Measurements from ENCODE around the gene VPS8. TPM values are rescaled to one million over a fixed set of nuclear protein-coding genes. Genes with fewer than 3 reads are reported as not detected.

VPS8 gene
- total RNA-seq, 1 experiment from 2014 or later = 72.3 TPM

DNA sequence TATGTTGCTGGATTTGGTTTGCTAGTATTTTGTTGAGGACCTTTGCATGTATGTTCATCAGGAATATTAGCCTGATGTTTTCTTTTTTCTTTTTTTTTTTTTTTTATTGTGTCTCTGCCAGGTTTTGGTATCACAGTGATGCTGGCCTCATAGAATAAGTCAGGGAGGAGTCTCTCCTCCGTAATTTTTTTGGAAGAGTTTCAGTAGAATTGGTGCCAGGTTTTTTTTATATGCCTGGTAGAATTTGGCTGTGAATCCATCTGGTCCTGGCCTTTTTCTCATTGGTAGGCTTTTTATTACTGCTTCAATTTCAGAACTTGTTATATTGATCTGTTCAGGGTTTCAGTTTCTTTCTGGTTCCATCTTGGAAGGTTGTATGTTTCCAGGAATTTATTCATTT is 165.8 kb downstream of the VPS8 start:
- intact Hi-C loops (cut with micrococcal nuclease; ENCODE audit: unreplicated experiment) = no loop called here
- POLR2A ChIA-PET = interaction anchor here (0.6 kb wide), 1 partner anchor 91 kb away, joined by 10 read pairs; no protein-coding TSS in a partner anchor
- no TSS peak for BruUV-seq (replicated peaks)
- H3K4me1 ChIP-seq (ENCODE audit: control insufficient read depth, insufficient read depth, low read length) = no peaks in the 10 kb centered on the region
- DNase-seq (ENCODE audit: low read depth, low spot score) = no peak
- no peaks in the 10 kb centered on the region for H3K9me3 ChIP-seq (ENCODE audit: control insufficient read depth, insufficient read depth, low read depth, low read length)
- no peak overlapping the region for H3K27ac ChIP-seq (ENCODE audit: low read length)
- CTCF ChIA-PET = no interaction called here
- no peaks in the 10 kb centered on the region for H3K27me3 ChIP-seq (ENCODE audit: control insufficient read depth, insufficient read depth, low read length)
- no peak overlapping the region for H3K4me3 ChIP-seq (ENCODE audit: low read depth in 2 of 2, low read length in 2 of 2)
- H3K36me3 ChIP-seq (ENCODE audit: control insufficient read depth, insufficient read depth, low read length) = no peaks in the 10 kb centered on the region
- no peak for TF ChIP-seq REST (IDR thresholded peaks at IDR 0.05; ENCODE audit: insufficient read depth in 1 of 2, low read depth in 2 of 2, low read length in 1 of 2)
- TF ChIP-seq SIN3A (IDR thresholded peaks at IDR 0.05; ENCODE audit: borderline replicate concordance, insufficient read depth, low read depth, low read length) = no peak
- no peak for TF ChIP-seq CTCF (IDR thresholded peaks at IDR 0.05)
- no peak for TF ChIP-seq POLR2AphosphoS5 (IDR thresholded peaks at IDR 0.05; ENCODE audit: low read depth, low read length)
- no peak for TF ChIP-seq TCF7L2 (IDR thresholded peaks at IDR 0.05; ENCODE audit: low read depth, low read length)
- in situ Hi-C loops (cut with HindIII; ENCODE audit: low pct_unique_long_range_greater_than_20kb, low sequenced_read_pairs) = no loop called here
- no peak for ATAC-seq

DNA sequence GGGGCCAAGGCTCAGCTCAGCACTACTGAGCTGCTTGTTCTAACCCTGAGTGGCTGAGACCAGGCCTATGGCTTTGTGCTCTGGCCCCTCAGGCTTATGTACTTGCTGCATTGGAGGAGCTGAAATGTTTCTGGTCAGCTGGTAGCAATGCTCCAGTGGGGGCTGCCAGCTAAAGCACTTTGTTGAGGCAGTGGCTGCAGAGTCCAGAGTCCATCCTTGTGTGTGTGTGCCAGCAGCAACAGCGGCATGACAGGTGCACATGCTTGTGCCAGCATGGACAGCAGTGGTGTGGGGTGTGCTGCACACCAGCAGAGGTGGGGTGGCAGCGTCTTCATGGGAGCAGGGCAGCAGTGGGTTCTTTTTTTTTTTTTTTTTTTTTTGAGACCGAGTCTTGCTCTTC is 169.1 kb downstream of the VPS8 start:
- in situ Hi-C loops (cut with HindIII; ENCODE audit: low pct_unique_long_range_greater_than_20kb, low sequenced_read_pairs) = no loop called here
- CTCF ChIA-PET = no interaction called here

More for the DNA sequence above, 169.1 kb downstream of the VPS8 start:
- intact Hi-C loops (cut with micrococcal nuclease; ENCODE audit: unreplicated experiment) = no loop called here
- Histone ChIP-seq H3K27ac (ENCODE audit: low read length) (no peak overlapping the region), H3K36me3 (ENCODE audit: control insufficient read depth, insufficient read depth, low read length) (no peaks in the 10 kb centered on the region), H3K9me3 (ENCODE audit: control insufficient read depth, insufficient read depth, low read depth, low read length) (no peaks in the 10 kb centered on the region), H3K4me1 (ENCODE audit: control insufficient read depth, insufficient read depth, low read length) (no peaks in the 10 kb centered on the region), H3K4me3 (ENCODE audit: low read depth in 2 of 2, low read length in 2 of 2) (no peak overlapping the region), H3K27me3 (ENCODE audit: control insufficient read depth, insufficient read depth, low read length) (no peaks in the 10 kb centered on the region)
- no TSS peak for BruUV-seq (replicated peaks)
- POLR2A ChIA-PET = interaction anchor here (0.6 kb wide), 1 partner anchor 1758 kb away, joined by 3 read pairs; no protein-coding TSS in a partner anchor
- TF ChIP-seq POLR2AphosphoS5 (IDR thresholded peaks at IDR 0.05; ENCODE audit: low read depth, low read length) = no peak
- TF ChIP-seq TCF7L2 (IDR thresholded peaks at IDR 0.05; ENCODE audit: low read depth, low read length) = no peak
- no peak for TF ChIP-seq REST (IDR thresholded peaks at IDR 0.05; ENCODE audit: insufficient read depth in 1 of 2, low read depth in 2 of 2, low read length in 1 of 2)
- TF ChIP-seq SIN3A (IDR thresholded peaks at IDR 0.05; ENCODE audit: borderline replicate concordance, insufficient read depth, low read depth, low read length) = no peak
- no peak for TF ChIP-seq CTCF (IDR thresholded peaks at IDR 0.05)
- ATAC-seq (no peak), DNase-seq (ENCODE audit: low read depth, low spot score) (no peak)

All from Panc1 (cell line).